ENCODE measurements around the gene RSRC1. TPM values are rescaled to one million over a fixed set of nuclear protein-coding genes. Genes with fewer than 3 reads are reported as not detected.

The RSRC1 gene
- total RNA-seq, 1 experiment from 2014 or later: 35.8 TPM

DNA sequence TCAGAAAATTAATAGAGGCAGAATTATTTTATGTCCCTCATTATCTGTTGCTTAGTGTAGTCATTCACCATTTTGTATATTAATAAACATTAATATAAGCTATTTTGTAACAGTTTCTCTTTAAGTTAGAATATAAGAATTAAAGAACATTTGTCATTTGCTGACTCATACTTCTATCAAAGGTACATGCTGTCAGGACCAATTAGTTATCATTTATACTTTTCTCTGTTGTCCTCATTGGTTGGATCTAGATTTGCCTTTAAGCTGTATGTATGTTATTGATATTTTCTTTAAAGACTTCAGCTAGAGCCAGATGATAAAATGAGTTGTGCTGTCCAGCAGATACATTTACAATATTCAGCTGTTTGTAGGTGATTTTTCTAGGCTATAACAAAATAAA lies 292.7 kb downstream of the RSRC1 start:
- ChIA-PET CTCF (interaction anchor here (0.6 to 1.4 kb wide), 3 partner anchors 311 to 796 kb away, joined by 3 read pairs; no protein-coding TSS in a partner anchor), POLR2A (no interaction called here)
- Mint-ChIP-seq H3K4me3 (ENCODE audit: unreplicated experiment) (no peak overlapping the region), H3K27ac (ENCODE audit: low read depth, unreplicated experiment) (no peak overlapping the region), H3K9me3 (ENCODE audit: unreplicated experiment) (no peaks in the 10 kb centered on the region), H3K36me3 (ENCODE audit: insufficient read depth, unreplicated experiment) (no peaks in the 10 kb centered on the region), H3K27me3 (ENCODE audit: insufficient read depth, unreplicated experiment) (no peaks in the 10 kb centered on the region), H3K4me1 (ENCODE audit: insufficient read depth, unreplicated experiment) (peaks cover 6% of the 10 kb centered on the region)
- TF ChIP-seq, protein P1, sequence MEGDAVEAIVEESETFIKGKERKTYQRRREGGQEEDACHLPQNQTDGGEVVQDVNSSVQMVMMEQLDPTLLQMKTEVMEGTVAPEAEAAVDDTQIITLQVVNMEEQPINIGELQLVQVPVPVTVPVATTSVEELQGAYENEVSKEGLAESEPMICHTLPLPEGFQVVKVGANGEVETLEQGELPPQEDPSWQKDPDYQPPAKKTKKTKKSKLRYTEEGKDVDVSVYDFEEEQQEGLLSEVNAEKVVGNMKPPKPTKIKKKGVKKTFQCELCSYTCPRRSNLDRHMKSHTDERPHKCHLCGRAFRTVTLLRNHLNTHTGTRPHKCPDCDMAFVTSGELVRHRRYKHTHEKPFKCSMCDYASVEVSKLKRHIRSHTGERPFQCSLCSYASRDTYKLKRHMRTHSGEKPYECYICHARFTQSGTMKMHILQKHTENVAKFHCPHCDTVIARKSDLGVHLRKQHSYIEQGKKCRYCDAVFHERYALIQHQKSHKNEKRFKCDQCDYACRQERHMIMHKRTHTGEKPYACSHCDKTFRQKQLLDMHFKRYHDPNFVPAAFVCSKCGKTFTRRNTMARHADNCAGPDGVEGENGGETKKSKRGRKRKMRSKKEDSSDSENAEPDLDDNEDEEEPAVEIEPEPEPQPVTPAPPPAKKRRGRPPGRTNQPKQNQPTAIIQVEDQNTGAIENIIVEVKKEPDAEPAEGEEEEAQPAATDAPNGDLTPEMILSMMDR (IDR thresholded peaks at IDR 0.05; ENCODE audit: unreplicated experiment): no peak
- BruUV-seq (replicated peaks): no TSS peak
- intact Hi-C loops (cut with micrococcal nuclease): no loop called here
- no peak for DNase-seq (ENCODE audit: unreplicated experiment)

GRCh38 chr3:158403013-158403412 lies 293.1 kb downstream of the RSRC1 start:
- Mint-ChIP-seq H3K36me3 (ENCODE audit: insufficient read depth, unreplicated experiment) (no peaks in the 10 kb centered on the region), H3K9me3 (ENCODE audit: unreplicated experiment) (no peaks in the 10 kb centered on the region), H3K27me3 (ENCODE audit: insufficient read depth, unreplicated experiment) (no peaks in the 10 kb centered on the region), H3K4me3 (ENCODE audit: unreplicated experiment) (no peak overlapping the region), H3K27ac (ENCODE audit: low read depth, unreplicated experiment) (no peak overlapping the region), H3K4me1 (ENCODE audit: insufficient read depth, unreplicated experiment) (peaks cover 6% of the 10 kb centered on the region)
- DNase-seq (ENCODE audit: unreplicated experiment): no peak
- intact Hi-C loops (cut with micrococcal nuclease): no loop called here
- POLR2A ChIA-PET: interaction anchor here (0.7 kb wide), 1 partner anchor 398 kb away, joined by 3 read pairs; no protein-coding TSS in a partner anchor
- TF ChIP-seq, protein P1 (IDR thresholded peaks at IDR 0.05; ENCODE audit: unreplicated experiment): no peak
- BruUV-seq (replicated peaks): no TSS peak
- CTCF ChIA-PET: interaction anchor here (1.0 to 1.4 kb wide), 2 partner anchors 311 to 797 kb away, joined by 3 read pairs; no protein-coding TSS in a partner anchor

GRCh38 chr3:158404131-158404718 lies 294.3 kb downstream of the RSRC1 start:
- H3K4me3 Mint-ChIP-seq (ENCODE audit: unreplicated experiment): no peak overlapping the region
- POLR2A ChIA-PET: no interaction called here
- H3K4me1 Mint-ChIP-seq (ENCODE audit: insufficient read depth, unreplicated experiment): peaks cover 6% of the 10 kb centered on the region
- TF ChIP-seq, protein P1 (IDR thresholded peaks at IDR 0.05; ENCODE audit: unreplicated experiment): no peak
- H3K9me3 Mint-ChIP-seq (ENCODE audit: unreplicated experiment): no peaks in the 10 kb centered on the region
- CTCF ChIA-PET: no interaction called here
- no peaks in the 10 kb centered on the region for H3K27me3 Mint-ChIP-seq (ENCODE audit: insufficient read depth, unreplicated experiment)
- intact Hi-C loops (cut with micrococcal nuclease): no loop called here
- H3K27ac Mint-ChIP-seq (ENCODE audit: low read depth, unreplicated experiment): no peak overlapping the region
- no peaks in the 10 kb centered on the region for H3K36me3 Mint-ChIP-seq (ENCODE audit: insufficient read depth, unreplicated experiment)
- no TSS peak for BruUV-seq (replicated peaks)
- no peak for DNase-seq (ENCODE audit: unreplicated experiment)

DNA sequence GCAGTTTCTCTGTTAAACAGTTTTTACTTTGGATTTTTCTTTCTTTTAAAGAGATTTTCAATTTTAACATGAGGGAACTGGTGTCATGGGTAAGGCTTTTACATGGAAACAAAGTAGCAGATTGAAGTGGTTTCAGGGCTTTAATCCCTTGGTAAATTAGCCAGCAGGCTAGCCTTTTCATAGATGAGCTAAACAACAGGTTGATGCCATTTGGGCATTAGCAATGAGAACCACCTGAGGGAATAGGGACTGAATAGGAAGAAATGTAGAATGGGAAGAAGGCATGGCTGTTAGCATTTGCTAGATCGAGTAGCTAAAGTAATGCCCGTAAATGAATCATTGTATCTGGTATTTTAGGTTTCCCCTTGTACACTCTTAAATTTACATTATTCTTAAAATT lies 295.6 kb downstream of the RSRC1 start:
- intact Hi-C loops (cut with micrococcal nuclease): no loop called here
- no peak for DNase-seq (ENCODE audit: unreplicated experiment)
- H3K27ac Mint-ChIP-seq (ENCODE audit: low read depth, unreplicated experiment): no peak overlapping the region
- H3K9me3 Mint-ChIP-seq (ENCODE audit: unreplicated experiment): no peaks in the 10 kb centered on the region
- TF ChIP-seq, protein P1 (IDR thresholded peaks at IDR 0.05; ENCODE audit: unreplicated experiment): no peak
- no peak overlapping the region for H3K4me3 Mint-ChIP-seq (ENCODE audit: unreplicated experiment)
- no TSS peak for BruUV-seq (replicated peaks)
- POLR2A ChIA-PET: interaction anchor here (0.9 kb wide), 1 partner anchor 17 kb away, joined by 3 read pairs; no protein-coding TSS in a partner anchor
- H3K4me1 Mint-ChIP-seq (ENCODE audit: insufficient read depth, unreplicated experiment): peaks cover 6% of the 10 kb centered on the region
- H3K27me3 Mint-ChIP-seq (ENCODE audit: insufficient read depth, unreplicated experiment): no peaks in the 10 kb centered on the region
- CTCF ChIA-PET: interaction anchor here (1.4 kb wide), 1 partner anchor 14 kb away, joined by 4 read pairs; no protein-coding TSS in a partner anchor
- H3K36me3 Mint-ChIP-seq (ENCODE audit: insufficient read depth, unreplicated experiment): no peaks in the 10 kb centered on the region
